B cell (primary cell): ENCODE measurements around the gene PEX5. TPM values are rescaled to one million over a fixed set of nuclear protein-coding genes. Genes with fewer than 3 reads are reported as not detected.

Experiments
- ATAC-seq: fragments of 200-7000 bp; cut with Tn5 transposase; one replicate; pipeline ENCODE4 v1.10.0; 2021; ENCODE audit warnings: low read depth, mild to moderate bottlenecking, moderate number of reproducible peaks, moderate library complexity
- CTCF ChIA-PET: fragments of 350-600 bp; sonication (Branson Sonifier 250); formaldehyde crosslinking; loops from one replicate; lab custom pipeline; 2021; ENCODE audit warnings: antibody characterized with exemption, inconsistent platforms; lab: Charles Lee
- POLR2A ChIA-PET: fragments of 350-600 bp; sonication (Branson Sonifier 250); formaldehyde crosslinking; loops from one replicate; lab custom pipeline; 2021; ENCODE audit warnings: antibody characterized with exemption; lab: Charles Lee
- DNase-seq: peaks from one replicate; pipeline ENCODE4 v3.0.0; 2013
- H2AFZ ChIP-seq: 2 replicates; pipeline ENCODE4 v1.6.1; 2012; ENCODE audit warnings: mild to moderate bottlenecking, low read depth, low read length; ENCODE audit not compliant: insufficient read depth, poor library complexity, severe bottlenecking
- H3K27ac ChIP-seq, 2 donors: 1 replicate in 1 of 2; 2 replicates in 1 of 2; pipeline ENCODE4 v1.5.1; 2012 to 2013; ENCODE audit warnings: low read length in 2 of 2, mild to moderate bottlenecking in 2 of 2, moderate library complexity in 1 of 2
- H3K27me3 ChIP-seq, 4 experiments: fragments of 200-600 bp in 1 of 4; sonication (generic) in 1 of 4; replicated peaks in 1 of 4; 1 replicate in 2 of 4; 2 replicates in 2 of 4; pipeline versions ENCODE4 v1.6.1 to v1.7.0; 2013 to 2016; ENCODE audit warnings: low read length in 3 of 4, mild to moderate bottlenecking in 2 of 4, mixed read lengths in 1 of 4, moderate library complexity in 1 of 4; ENCODE audit not compliant: insufficient read depth in 4 of 4, control insufficient read depth in 3 of 4; ENCODE audit errors: control extremely low read depth in 1 of 4
- H3K36me3 ChIP-seq, 2 experiments: replicated peaks in 1 of 2; 1 replicate in 1 of 2; 2 replicates in 1 of 2; pipeline versions ENCODE4 v1.6.1 to v1.7.1; 2013; ENCODE audit warnings: low read length in 1 of 2; ENCODE audit not compliant: insufficient read depth in 2 of 2, control insufficient read depth in 1 of 2; ENCODE audit errors: control extremely low read depth in 1 of 2, extremely low read depth in 1 of 2
- H3K4me1 ChIP-seq, 2 donors: fragments of 200-600 bp in 1 of 2; sonication (generic) in 1 of 2; 1 replicate in 1 of 2; 2 replicates in 1 of 2; pipeline versions ENCODE4 v1.5.1 to v1.6.1; 2013 to 2017; ENCODE audit warnings: low read length in 2 of 2; ENCODE audit not compliant: control insufficient read depth in 2 of 2, insufficient read depth in 2 of 2
- H3K4me2 ChIP-seq: replicated peaks from 2 replicates; pipeline ENCODE3; 2012; ENCODE audit warnings: mild to moderate bottlenecking, low read depth, low read length; ENCODE audit not compliant: poor library complexity, severe bottlenecking
- H3K4me3 ChIP-seq, 5 experiments: fragments of 200-600 bp in 1 of 5; sonication (generic) in 1 of 5; 1 replicate in 3 of 5; 2 replicates in 2 of 5; pipeline versions ENCODE4 v1.5.1 to v1.7.0; 2011 to 2016; ENCODE audit warnings: low read length in 4 of 5, mild to moderate bottlenecking in 4 of 5, low read depth in 2 of 5, control low read depth in 1 of 5, moderate library complexity in 1 of 5; ENCODE audit not compliant: insufficient read depth in 1 of 5; ENCODE audit errors: control extremely low read depth in 1 of 5, extremely low read depth in 1 of 5
- H3K79me2 ChIP-seq: fragments of 200-600 bp; sonication (generic); one replicate; pipeline ENCODE4 v1.6.0; 2016; ENCODE audit warnings: low read length; ENCODE audit not compliant: control insufficient read depth, insufficient read depth
- H3K9ac ChIP-seq: fragments of 200-600 bp; sonication (generic); 2 replicates; pipeline ENCODE4 v1.6.1; 2017; ENCODE audit warnings: mild to moderate bottlenecking, low read length, moderate library complexity
- H3K9me3 ChIP-seq, 3 donors: one replicate each; pipeline versions ENCODE4 v1.6.1 to v1.7.1; 2013; ENCODE audit warnings: low read length in 2 of 3; ENCODE audit not compliant: control insufficient read depth in 2 of 3, insufficient read depth in 1 of 3; ENCODE audit errors: control extremely low read depth in 1 of 3
- H4K20me1 ChIP-seq: 2 replicates; pipeline ENCODE4 v1.6.0; 2012; ENCODE audit warnings: mild to moderate bottlenecking, low read length; ENCODE audit not compliant: insufficient read depth, control insufficient read depth, poor library complexity, severe bottlenecking
- H3K27ac Mint-ChIP-seq: one replicate; pipeline ENCODE4 v1.8.0; 2021; ENCODE audit warnings: mixed read lengths
- H3K27me3 Mint-ChIP-seq: one replicate; pipeline ENCODE4 v1.8.0; 2021; ENCODE audit warnings: mixed read lengths
- H3K4me1 Mint-ChIP-seq: one replicate; pipeline ENCODE4 v1.8.0; 2021; ENCODE audit warnings: mixed read lengths
- H3K4me3 Mint-ChIP-seq: one replicate; pipeline ENCODE4 v1.8.0; 2021; ENCODE audit warnings: mixed read lengths
- H3K9me3 Mint-ChIP-seq: one replicate; pipeline ENCODE4 v1.8.0; 2022; ENCODE audit warnings: mixed read lengths; ENCODE audit not compliant: insufficient read depth
- CTCF ChIP-seq: fragments of 200-600 bp; IDR thresholded peaks from one replicate; pipeline ENCODE4 v1.8.0; 2022; ENCODE audit warnings: antibody characterized with exemption, mild to moderate bottlenecking
- EZH2 ChIP-seq: IDR thresholded peaks from 2 replicates; pipeline ENCODE4 v1.6.1; 2012; ENCODE audit warnings: borderline replicate concordance, low read depth, mild to moderate bottlenecking, moderate library complexity, low read length; ENCODE audit not compliant: insufficient read depth, poor library complexity, severe bottlenecking
- whole genome bisulfite sequencing: methylation state at CpG from one replicate; pipeline ENCODE4 v1.1.5; 2013; ENCODE audit warnings: missing lambda C conversion rate; ENCODE audit not compliant: insufficient coverage; 5-methylcytosine and 5-hydroxymethylcytosine counted together
- intact Hi-C: fragments of 100-400 bp; cut with micrococcal nuclease; formaldehyde crosslinking; loops from one replicate; pipeline ENCODE4 v1.10.0; 2022
- polyA plus RNA-seq: library from polyadenylated mRNA; depleted of rRNA; stranded (reverse); fragments of >200 nt; gene quantifications from 2 replicates; pipeline ENCODE4 v1.2.3, GENCODE V29; 2012
- total RNA-seq, 2 donors: library from RNA; stranded (reverse); fragments of 120-200 nt in 1 of 2; gene quantifications; 1 replicate in 1 of 2; 2 replicates in 1 of 2; pipeline versions ENCODE4 v1.2.3 to v1.2.4, GENCODE V29; 2013 to 2022

PEX5 gene
- total and polyA plus RNA-seq, 2 donors (not counting 1 experiment from before 2014, with no cell fraction given), result 11.4 to 35.0 TPM

DNA sequence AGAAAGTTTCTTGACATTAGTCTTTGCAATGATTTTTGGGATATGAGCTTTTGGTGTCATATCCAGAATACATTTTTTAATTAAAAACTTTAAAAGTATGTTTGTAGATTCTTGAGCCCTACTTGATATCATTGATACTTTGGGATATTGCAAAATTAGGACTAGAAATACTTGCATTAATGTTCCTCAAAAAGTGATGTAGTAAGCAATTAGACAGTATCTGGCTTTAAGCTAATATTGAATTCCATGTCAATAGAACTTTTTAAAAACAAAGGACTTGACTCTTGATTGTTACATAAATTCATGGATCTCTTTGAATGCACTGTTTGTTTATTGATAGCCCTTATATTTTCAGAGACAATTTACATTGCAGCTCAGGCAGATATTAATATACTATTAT, 15.6 kb downstream of the PEX5 start:
- DNase-seq (no peak), ATAC-seq (no peak)
- no peak overlapping the region for H2AFZ ChIP-seq
- Mint-ChIP-seq H3K27me3 (no peaks in the 10 kb centered on the region), H3K4me1 (peaks cover 4% of the 10 kb centered on the region), H3K9me3 (no peaks in the 10 kb centered on the region), H3K27ac (no peak overlapping the region), H3K4me3 (no peak overlapping the region)
- H4K20me1 ChIP-seq, result no peaks in the 10 kb centered on the region
- no peak overlapping the region for H3K4me3 ChIP-seq
- H3K27me3 ChIP-seq, result no peaks in the 10 kb centered on the region
- no peak overlapping the region for H3K27ac ChIP-seq
- H3K9ac ChIP-seq, result no peak overlapping the region
- H3K4me2 ChIP-seq, result no peak overlapping the region
- H3K4me1 ChIP-seq, result no peaks in the 10 kb centered on the region
- H3K79me2 ChIP-seq, result no peaks in the 10 kb centered on the region
- H3K36me3 ChIP-seq, result peaks cover 0 to 62% of the 10 kb centered on the region in 2 experiments
- TF ChIP-seq CTCF, result no peak
- TF ChIP-seq EZH2, result no peak
- intact Hi-C loops, result no loop called here
- CTCF ChIA-PET, result no interaction called here
- POLR2A ChIA-PET, result no interaction called here
- H3K9me3 ChIP-seq, result peaks cover 0 to 3% (median 0%) of the 10 kb centered on the region in 3 donors

DNA sequence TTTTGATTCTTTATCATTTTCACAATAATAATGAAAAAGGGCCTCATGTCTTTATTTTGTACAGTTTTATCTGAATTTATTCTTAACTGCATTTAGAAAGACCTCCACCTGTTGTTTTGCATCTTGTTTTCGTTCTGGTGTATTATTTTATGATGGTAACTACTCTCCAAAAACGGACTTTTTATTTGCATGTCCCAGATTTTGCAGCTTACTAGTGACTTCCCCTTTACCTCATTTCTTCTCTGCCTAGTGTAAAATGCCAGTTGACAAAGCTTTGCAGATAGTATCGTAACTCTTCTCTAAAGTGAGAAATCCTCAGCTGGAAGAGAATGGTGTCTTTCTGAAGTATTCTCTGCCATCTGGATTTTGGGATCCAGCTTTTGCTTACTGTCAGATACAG, 17.2 kb downstream of the PEX5 start:
- peaks cover 0 to 5% (median 0%) of the 10 kb centered on the region in 3 donors for H3K9me3 ChIP-seq
- no peak overlapping the region for H2AFZ ChIP-seq
- no peak for ATAC-seq
- H4K20me1 ChIP-seq, result no peaks in the 10 kb centered on the region
- no peak overlapping the region for H3K4me3 Mint-ChIP-seq
- H3K9me3 Mint-ChIP-seq, result no peaks in the 10 kb centered on the region
- H3K27me3 ChIP-seq, result no peaks in the 10 kb centered on the region
- peaks cover 1 to 70% of the 10 kb centered on the region in 2 experiments for H3K36me3 ChIP-seq
- ChIA-PET CTCF (no interaction called here), POLR2A (no interaction called here)
- no peak overlapping the region for H3K27ac Mint-ChIP-seq
- no peak overlapping the region for H3K9ac ChIP-seq
- H3K4me3 ChIP-seq, result no peak overlapping the region
- no peak overlapping the region for H3K4me2 ChIP-seq
- H3K4me1 Mint-ChIP-seq, result peaks cover 4% of the 10 kb centered on the region
- H3K27me3 Mint-ChIP-seq, result no peaks in the 10 kb centered on the region
- TF ChIP-seq CTCF, result no peak
- no peaks in the 10 kb centered on the region for H3K4me1 ChIP-seq
- no peak overlapping the region for H3K27ac ChIP-seq
- intact Hi-C loops, result no loop called here
- DNase-seq, result no peak
- no peaks in the 10 kb centered on the region for H3K79me2 ChIP-seq
- no CpG with 5 or more reads among the region's 3 CpGs for WGBS
